A549 (cell line): ENCODE measurements around the gene DPYD. TPM values are rescaled to one million over a fixed set of nuclear protein-coding genes. Genes with fewer than 3 reads are reported as not detected.

ENCODE experiments used
- ATAC-seq, 2 experiments: fragments of 200-7000 bp in 1 of 2; fragments of >200 bp in 1 of 2; cut with Nextera tagmentation in 1 of 2; cut with Tn5 transposase in 1 of 2; 3 replicates each; pipeline versions ENCODE4 v1.8.0 to v1.9.1; 2018 to 2020; ENCODE audit warnings: mild to moderate bottlenecking in 1 of 2, moderate library complexity in 1 of 2
- CTCF ChIA-PET: fragments of 300-600 bp; sonication (Branson Sonifier 250); formaldehyde crosslinking; extraction: SDS; loops from one replicate; lab custom pipeline; 2021; ENCODE audit warnings: antibody characterized with exemption, inconsistent platforms; lab: Yijun Ruan, JAX
- POLR2A ChIA-PET: fragments of 350-600 bp; formaldehyde crosslinking; extraction: SDS; loops from one replicate; lab custom pipeline; 2021; ENCODE audit warnings: antibody characterized with exemption, inconsistent platforms; lab: Yijun Ruan, JAX
- DNase-seq, 2 experiments: peaks; one replicate each; pipeline versions ENCODE4 v3.0.0 to v3.0.0-alpha.2; 2011 to 2016; ENCODE audit warnings: low read depth in 1 of 2, low spot score in 1 of 2
- FAIRE-seq: peaks from 2 replicates; lab custom pipeline; 2011; peaks lifted over from hg19 to GRCh38; lab: Jason Lieb, UNC
- H3K27ac ChIP-seq, 2 experiments: fragments of >200 bp; sonication (Bioruptor Twin); formaldehyde crosslinking; 3 replicates each; pipeline ENCODE4 v1.5.1; 2016 to 2017
- H3K4me1 ChIP-seq: fragments of >200 bp; sonication (Bioruptor Twin); formaldehyde crosslinking; 3 replicates; pipeline ENCODE4 v1.6.1; 2016
- H3K4me2 ChIP-seq: fragments of >200 bp; sonication (Bioruptor Twin); formaldehyde crosslinking; 3 replicates; pipeline ENCODE4 v1.6.1; 2016
- H3K4me3 ChIP-seq: fragments of >200 bp; sonication (Bioruptor Twin); formaldehyde crosslinking; 3 replicates; pipeline ENCODE4 v1.5.1; 2016
- H3K9me3 ChIP-seq: fragments of >200 bp; sonication (Bioruptor Twin); formaldehyde crosslinking; 3 replicates; pipeline ENCODE4 v1.6.1; 2016
- CBX2 ChIP-seq: fragments of 200-600 bp; sonication (generic); IDR thresholded peaks from 2 replicates; pipeline ENCODE4 v1.6.1; 2016; ENCODE audit warnings: low read depth, mild to moderate bottlenecking, borderline replicate concordance
- CEBPB ChIP-seq, 2 experiments: fragments of >200 bp in 1 of 2; sonication (Bioruptor Twin) in 1 of 2; formaldehyde crosslinking in 1 of 2; IDR thresholded peaks; 2 replicates each; pipeline ENCODE4 v1.6.1; 2012 to 2016
- CHD2 ChIP-seq: fragments of 150-350 bp; IDR thresholded peaks from 2 replicates; pipeline ENCODE4 v1.6.1; 2014; ENCODE audit warnings: low read length; ENCODE audit not compliant: partially characterized antibody
- CHD4 ChIP-seq: fragments of 200-600 bp; sonication (generic); IDR thresholded peaks from 2 replicates; pipeline ENCODE4 v1.6.1; 2016; ENCODE audit warnings: antibody characterized with exemption, mild to moderate bottlenecking, borderline replicate concordance
- CTCF ChIP-seq: fragments of >200 bp; sonication (Bioruptor Twin); formaldehyde crosslinking; IDR thresholded peaks from 3 replicates; pipeline ENCODE4 v1.5.1; 2016
- EHMT2 ChIP-seq: fragments of 200-600 bp; sonication (generic); IDR thresholded peaks from 2 replicates; pipeline ENCODE4 v1.6.1; 2016; ENCODE audit warnings: antibody characterized with exemption, low read depth, mild to moderate bottlenecking, moderate library complexity
- ELK1 ChIP-seq: fragments of 150-350 bp; IDR thresholded peaks from 2 replicates; pipeline ENCODE4 v1.6.1; 2014; ENCODE audit warnings: low read depth, mild to moderate bottlenecking, low read length
- FOSB ChIP-seq: fragments of 250-450 bp; sonication (Bioruptor Pico); IDR thresholded peaks from 2 replicates; pipeline ENCODE4 v1.5.0; 2020; ENCODE audit warnings: mild to moderate bottlenecking, moderate library complexity
- FOSL2 ChIP-seq, 2 experiments: fragments of 450-650 bp in 1 of 2; fragments of >200 bp in 1 of 2; sonication (Bioruptor Twin) in 1 of 2; formaldehyde crosslinking; IDR thresholded peaks; 2 replicates each; pipeline versions ENCODE4 v1.5.0 to v1.6.1; 2016 to 2020; ENCODE audit warnings: mild to moderate bottlenecking in 1 of 2, moderate library complexity in 1 of 2
- FOXS1 ChIP-seq: fragments of 250-450 bp; sonication (Bioruptor Pico); IDR thresholded peaks from 2 replicates; pipeline ENCODE4 v1.5.0; 2020; ENCODE audit warnings: mild to moderate bottlenecking, moderate library complexity
- HEYL ChIP-seq: fragments of 250-450 bp; sonication (Bioruptor Pico); IDR thresholded peaks from 2 replicates; pipeline ENCODE4 v1.8.0; 2021; ENCODE audit warnings: mild to moderate bottlenecking, moderate library complexity
- HOXA7 ChIP-seq: fragments of 250-450 bp; sonication (Bioruptor Pico); IDR thresholded peaks from 2 replicates; pipeline ENCODE4 v1.5.0; 2020; ENCODE audit warnings: mild to moderate bottlenecking, moderate library complexity
- HOXB13 ChIP-seq: fragments of 250-450 bp; sonication (Bioruptor Pico); IDR thresholded peaks from 2 replicates; pipeline ENCODE4 v1.5.0; 2020; ENCODE audit warnings: low read depth, mild to moderate bottlenecking, moderate library complexity
- HOXB5 ChIP-seq: fragments of 250-450 bp; sonication (Bioruptor Pico); IDR thresholded peaks from 2 replicates; pipeline ENCODE4 v1.5.0; 2020; ENCODE audit warnings: mild to moderate bottlenecking, moderate library complexity
- NPAS2 ChIP-seq: fragments of 250-450 bp; sonication (Bioruptor Pico); IDR thresholded peaks from 2 replicates; pipeline ENCODE4 v1.8.0; 2022; ENCODE audit warnings: mild to moderate bottlenecking, moderate library complexity, borderline replicate concordance
- PBX3 ChIP-seq: IDR thresholded peaks from 2 replicates; pipeline ENCODE4 v1.6.1; 2012
- RARB ChIP-seq: fragments of 250-450 bp; sonication (Bioruptor Pico); IDR thresholded peaks from 2 replicates; pipeline ENCODE4 v1.8.0; 2021; ENCODE audit warnings: mild to moderate bottlenecking, moderate library complexity
- RCOR1 ChIP-seq: fragments of 150-350 bp; IDR thresholded peaks from 2 replicates; pipeline ENCODE4 v1.6.1; 2014; ENCODE audit warnings: antibody characterized with exemption, low read length, low read depth
- REST ChIP-seq: fragments of 200-600 bp; sonication (generic); IDR thresholded peaks from 2 replicates; pipeline ENCODE4 v1.6.1; 2016; ENCODE audit warnings: antibody characterized with exemption, mild to moderate bottlenecking, moderate library complexity
- RNF2 ChIP-seq: fragments of 200-600 bp; sonication (generic); IDR thresholded peaks from 2 replicates; pipeline ENCODE4 v1.6.1; 2016; ENCODE audit warnings: low read depth, mild to moderate bottlenecking, antibody characterized with exemption, moderate library complexity, borderline replicate concordance
- SMC3 ChIP-seq: fragments of >200 bp; sonication (Bioruptor Twin); formaldehyde crosslinking; IDR thresholded peaks from 3 replicates; pipeline ENCODE4 v1.6.1; 2018; ENCODE audit warnings: inconsistent platforms
- TFCP2L1 ChIP-seq: fragments of 250-450 bp; sonication (Bioruptor Pico); IDR thresholded peaks from 2 replicates; pipeline ENCODE4 v1.5.0; 2021; ENCODE audit warnings: mild to moderate bottlenecking
- TP53 ChIP-seq: fragments of 250-450 bp; sonication (Bioruptor Pico); IDR thresholded peaks from 2 replicates; pipeline ENCODE4 v1.5.0; 2021; ENCODE audit warnings: mild to moderate bottlenecking, moderate library complexity
- USF2 ChIP-seq: fragments of 450-650 bp; IDR thresholded peaks from 2 replicates; pipeline ENCODE4 v1.6.1; 2014; ENCODE audit warnings: antibody characterized with exemption
- ZNF302 ChIP-seq: fragments of 250-450 bp; sonication (Bioruptor Pico); IDR thresholded peaks from 2 replicates; pipeline ENCODE4 v1.9.0; 2021; ENCODE audit warnings: inconsistent platforms, mild to moderate bottlenecking, moderate library complexity
- ZSCAN20 ChIP-seq: fragments of 250-450 bp; sonication (Bioruptor Pico); IDR thresholded peaks from 2 replicates; pipeline ENCODE4 v1.8.0; 2022; ENCODE audit warnings: mild to moderate bottlenecking, moderate library complexity
- WGBS: methylation state at CpG from one replicate; pipeline ENCODE4 v1.1.6; 2017; ENCODE audit errors: missing lambda C conversion rate; 5-methylcytosine and 5-hydroxymethylcytosine counted together
- polyA plus RNA-seq, 4 experiments: library from polyadenylated mRNA; depleted of rRNA in 3 of 4; stranded (reverse); fragments of >200 nt; fragmentation: RNase III in 1 of 4; extraction: RNeasy Plus Mini Kit Qiagen cat#74134 plus additional on column Dnase treatment in 1 of 4; gene quantifications; 2 replicates in 3 of 4; 3 replicates in 1 of 4; pipeline ENCODE4 v1.2.3, GENCODE V29; 2011 to 2017

The DPYD gene
- polyA plus RNA-seq, 2 of the 4 experiments (the other 2 are of a cell fraction) = 5.9 to 7.5 TPM

GRCh38 chr1:97063532-97063931 is 857.3 kb downstream of the DPYD start:
- H3K9me3 ChIP-seq = no peaks in the 10 kb centered on the region
- ATAC-seq (no peak), FAIRE-seq (no peak)
- H3K4me1 ChIP-seq = no peaks in the 10 kb centered on the region
- no peak overlapping the region for H3K27ac ChIP-seq
- POLR2A ChIA-PET = no interaction called here
- TF ChIP-seq PBX3 = no peak
- TF ChIP-seq HEYL = no peak
- no peak for TF ChIP-seq SMC3
- no peak for TF ChIP-seq FOSB (CRISPR knock-in tag)
- TF ChIP-seq FOSL2 (IDR thresholded peaks at IDR 0.05) = no peak
- TF ChIP-seq FOSL2 (CRISPR knock-in tag; IDR thresholded peaks at IDR 0.05) = no peak
- TF ChIP-seq CHD4 = no peak
- TF ChIP-seq RCOR1 = no peak
- TF ChIP-seq CTCF = no peak
- no peak for TF ChIP-seq CEBPB (IDR thresholded peaks at IDR 0.05)
- no peak for TF ChIP-seq TP53 (CRISPR knock-in tag)
- no peak for TF ChIP-seq CHD2
- no peak for TF ChIP-seq FOXS1 (CRISPR knock-in tag)
- TF ChIP-seq HOXB5 = no peak
- TF ChIP-seq, all 56 proteins: peak for 0
- CTCF ChIA-PET = no interaction called here
- Histone ChIP-seq H3K4me2 (no peak overlapping the region), H3K4me3 (no peak overlapping the region)
- peak in 1 of 2 experiments; percentile 19 for DNase-seq

- Histone ChIP-seq H3K4me1 (no peaks in the 10 kb centered on the region), H3K27ac (no peak overlapping the region), H3K4me3 (no peak overlapping the region), H3K9me3 (peaks cover 9% of the 10 kb centered on the region; the same call in 2 of the 3 replicates), H3K4me2 (no peak overlapping the region)
- CTCF ChIA-PET = no interaction called here
- POLR2A ChIA-PET = no interaction called here
- TF ChIP-seq HOXB13 (CRISPR knock-in tag) (no peak), CBX2 (no peak), ELK1 (no peak), RNF2 (no peak), EHMT2 (no peak), TFCP2L1 (CRISPR knock-in tag) (no peak), ZNF302 (CRISPR knock-in tag) (no peak), FOSB (CRISPR knock-in tag) (no peak), ZSCAN20 (CRISPR knock-in tag) (no peak), NPAS2 (no peak), REST (no peak), HOXA7 (CRISPR knock-in tag) (no peak), USF2 (no peak), RARB (CRISPR knock-in tag) (no peak)
- 53% methylated on average over 2 of the region's 2 CpGs for WGBS
- DNase-seq (no peak), FAIRE-seq (no peak), ATAC-seq (no peak)
These were observed 859.2 kb downstream of the DPYD start for GRCh38 chr1:97061604-97062003.
